ENCODE data around the gene HOXB5.

The HOXB5 gene

GRCh38 chr17:48624118-48624517, 30.5 kb upstream of the HOXB5 start:
- TF ChIP-seq OSR1 (CRISPR knock-in tag; IDR thresholded peaks at IDR 0.05) (no peak), PATZ1 (CRISPR knock-in tag; IDR thresholded peaks at IDR 0.05; ENCODE audit: borderline replicate concordance) (no peak), ZC3H10 (CRISPR knock-in tag; IDR thresholded peaks at IDR 0.05) (no peak), TOX (CRISPR knock-in tag; IDR thresholded peaks at IDR 0.05; ENCODE audit: borderline replicate concordance) (no peak), CSDC2 (CRISPR knock-in tag; IDR thresholded peaks at IDR 0.05) (no peak), CSRNP3 (CRISPR knock-in tag; IDR thresholded peaks at IDR 0.05) (no peak), SNAI2 (CRISPR knock-in tag; IDR thresholded peaks at IDR 0.05) (no peak), ZNF8 (CRISPR knock-in tag; IDR thresholded peaks at IDR 0.05) (no peak), RARB (CRISPR knock-in tag; IDR thresholded peaks at IDR 0.05) (no peak), ZFP30 (CRISPR knock-in tag; IDR thresholded peaks at IDR 0.05) (no peak), ZNF565 (CRISPR knock-in tag; conservative IDR thresholded peaks at IDR 0.05; ENCODE audit: low read depth) (no peak), GLIS3 (CRISPR knock-in tag; IDR thresholded peaks at IDR 0.05) (no peak), TSHZ2 (CRISPR knock-in tag; IDR thresholded peaks at IDR 0.05) (no peak), BACH2 (CRISPR knock-in tag; IDR thresholded peaks at IDR 0.05; ENCODE audit: borderline replicate concordance) (no peak), ESRRG (CRISPR knock-in tag; IDR thresholded peaks at IDR 0.05) (no peak), CREB5 (CRISPR knock-in tag; IDR thresholded peaks at IDR 0.05; ENCODE audit: low read depth) (no peak)

GRCh38 chr17:48623583-48623982, 30.0 kb upstream of the HOXB5 start:
- no peak for TF ChIP-seq CREB5 (CRISPR knock-in tag; IDR thresholded peaks at IDR 0.05; ENCODE audit: low read depth)
- TF ChIP-seq CSRNP3 (CRISPR knock-in tag; IDR thresholded peaks at IDR 0.05), result no peak
- no peak for ATAC-seq

More at GRCh38 chr17:48624118-48624517, 30.5 kb upstream of the HOXB5 start:
- no peak for ATAC-seq

GRCh38 chr17:48622857-48623256, 29.3 kb upstream of the HOXB5 start:
- no peak for ATAC-seq
- TF ChIP-seq OSR1 (CRISPR knock-in tag; IDR thresholded peaks at IDR 0.05) (no peak), ZNF8 (CRISPR knock-in tag; IDR thresholded peaks at IDR 0.05) (no peak), ZFP30 (CRISPR knock-in tag; IDR thresholded peaks at IDR 0.05) (no peak), CSRNP3 (CRISPR knock-in tag; IDR thresholded peaks at IDR 0.05) (no peak), TOX (CRISPR knock-in tag; IDR thresholded peaks at IDR 0.05; ENCODE audit: borderline replicate concordance) (no peak), ESRRG (CRISPR knock-in tag; IDR thresholded peaks at IDR 0.05) (no peak)
